Sigmoid colon (tissue), 4 donors: ENCODE results near the gene ZNF776.

Experiments used
- CTCF ChIP-seq, 4 experiments: fragments of 450-650 bp in 3 of 4; fragments of 200-600 bp in 1 of 4; IDR thresholded peaks; one replicate each; pipeline ENCODE4 v1.5.1; 2016 to 2019; ENCODE audit warnings: antibody characterized with exemption in 4 of 4, mild to moderate bottlenecking in 3 of 4, moderate library complexity in 2 of 4
- EP300 ChIP-seq, 4 donors: sonication (generic); formaldehyde crosslinking; IDR thresholded peaks; one replicate each; pipeline ENCODE4 v1.6.1; 2017; ENCODE audit warnings: antibody characterized with exemption in 4 of 4

GRCh38 chr19:57779220-57779845 is 32.7 kb downstream of the ZNF776 start:
- TF ChIP-seq CTCF (IDR thresholded peaks at IDR 0.05) = no peak
- no peak for TF ChIP-seq EP300 (IDR thresholded peaks at IDR 0.05)
